Loucy (cell line): ENCODE measurements around the gene HSPA12B.

ENCODE experiments used
- CTCF ChIP-seq: fragments of 200-600 bp; sonication (generic); conservative IDR thresholded peaks from 2 replicates; pipeline ENCODE4 v1.5.1; 2014; ENCODE audit warnings: mild to moderate bottlenecking, antibody characterized with exemption, low read length
- EZH2phosphoT487 ChIP-seq: fragments of 200-600 bp; IDR thresholded peaks from 2 replicates; pipeline ENCODE4 v1.6.1; 2018; ENCODE audit warnings: antibody characterized with exemption, mild to moderate bottlenecking, moderate library complexity, borderline replicate concordance

DNA sequence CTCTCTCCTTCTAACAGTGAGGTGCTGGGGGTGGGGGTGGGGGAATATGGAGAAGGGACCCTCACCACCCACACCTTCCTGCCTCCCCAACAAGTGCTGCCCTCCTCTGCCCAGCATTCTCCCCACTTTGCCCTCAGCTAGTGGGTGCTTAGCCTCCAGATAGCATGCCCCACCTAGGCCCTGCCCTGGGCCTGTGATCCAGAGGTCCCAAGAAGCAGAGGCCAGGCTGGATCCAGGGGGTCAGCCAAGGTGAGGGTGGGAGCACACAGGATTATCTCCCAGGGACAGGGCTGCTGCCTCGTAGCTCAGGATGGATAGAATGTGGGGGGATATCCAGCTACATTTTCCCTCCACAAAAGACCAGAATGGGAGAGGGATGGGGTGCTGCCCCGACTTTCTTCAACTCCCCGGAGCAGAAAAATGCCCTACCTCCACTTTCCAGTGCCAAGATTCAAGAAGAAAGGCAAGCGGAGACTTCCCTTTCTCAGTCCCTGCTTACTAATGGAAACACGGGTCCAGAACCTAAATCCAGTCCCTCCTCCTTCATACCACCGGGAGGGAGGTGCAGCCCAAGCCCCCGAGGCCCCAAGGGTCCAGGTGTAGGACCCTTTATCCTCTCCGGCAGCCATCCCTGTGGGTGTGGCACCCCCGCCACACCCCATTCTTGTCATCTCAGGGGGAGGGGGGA is 34.1 kb downstream of the HSPA12B start:
- TF ChIP-seq CTCF (no peak), EZH2phosphoT487 (no peak)
